ENCODE measurements around the gene FNDC8. TPM values are rescaled to one million over a fixed set of nuclear protein-coding genes. Genes with fewer than 3 reads are reported as not detected.

FNDC8 gene
- total RNA-seq, 2 experiments from 2014 or later: not detected

DNA sequence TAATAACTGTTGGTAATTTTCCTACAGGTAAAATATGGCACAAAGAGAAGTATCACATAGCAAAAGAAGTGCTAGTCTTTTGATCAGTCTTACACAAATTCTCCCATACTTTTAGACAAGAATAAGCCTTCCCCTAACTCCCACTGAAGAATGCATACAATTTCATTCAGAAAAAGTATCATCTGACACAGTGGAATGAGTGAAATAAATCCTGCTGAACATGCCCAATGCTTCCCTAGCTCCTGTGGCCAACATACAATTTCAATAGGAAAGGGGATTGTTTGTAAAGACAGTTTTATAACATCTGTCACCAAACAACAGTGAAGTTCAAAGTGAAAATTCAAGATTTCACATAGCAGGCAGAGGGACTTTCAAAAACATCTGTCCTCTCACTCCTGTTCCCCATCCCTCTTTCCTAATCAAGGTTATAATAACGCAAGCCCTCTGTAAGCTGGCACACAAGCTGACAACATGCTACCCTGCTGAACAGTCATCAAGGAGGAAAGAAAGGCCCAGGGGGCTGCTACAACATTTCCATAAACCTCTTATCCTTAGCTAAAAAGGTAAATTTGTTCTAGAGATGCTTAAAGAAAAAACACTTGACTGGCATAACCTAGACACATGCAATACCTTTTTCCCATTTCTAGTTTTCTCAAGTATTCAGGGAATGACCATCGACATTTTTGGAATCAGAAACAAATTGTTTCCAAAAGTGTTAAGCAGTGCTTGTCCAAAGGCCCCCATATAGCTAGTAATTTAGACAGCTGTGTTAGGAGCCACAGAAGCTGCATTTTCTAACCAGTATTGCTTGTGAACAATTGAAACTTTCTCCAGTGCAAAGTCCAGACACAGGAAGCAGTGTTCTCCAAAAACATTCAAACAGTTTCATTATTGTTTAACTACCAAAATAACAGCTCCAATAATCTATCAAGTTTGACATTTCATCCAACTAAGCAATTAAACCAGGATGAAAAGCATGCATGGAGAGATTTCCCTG, 46.4 kb upstream of the FNDC8 start:
- H2AFZ ChIP-seq (ENCODE audit: low read length): no peak overlapping the region
- ChIA-PET CTCF (ENCODE audit: unreplicated experiment) (no interaction called here), POLR2A (interaction anchor here (0.5 kb wide), 1 partner anchor 20 kb away, joined by 3 read pairs; no protein-coding TSS in a partner anchor)
- H3K36me3 ChIP-seq (ENCODE audit: insufficient read depth, low read length): no peaks in the 10 kb centered on the region
- no peaks in the 10 kb centered on the region for H3K9me3 ChIP-seq (ENCODE audit: low read length)
- no peak for DNase-seq (ENCODE audit: low spot score)
- no peak overlapping the region for H3K27ac ChIP-seq (ENCODE audit: low read depth, low read length, poor library complexity, severe bottlenecking)
- no peaks in the 10 kb centered on the region for H3K9me2 ChIP-seq (ENCODE audit: insufficient read depth, low read length)
- no peaks in the 10 kb centered on the region for H3K79me2 ChIP-seq (ENCODE audit: insufficient read depth, low read depth, low read length)
- no peaks in the 10 kb centered on the region for H4K20me1 ChIP-seq (ENCODE audit: insufficient read depth, low read length)
- BruUV-seq (replicated peaks): no TSS peak
- H3K4me3 ChIP-seq (ENCODE audit: low read depth, low read length, poor library complexity, severe bottlenecking): no peak overlapping the region
- peaks cover 2% of the 10 kb centered on the region for H3K4me1 ChIP-seq (ENCODE audit: insufficient read depth, low read length, poor library complexity, severe bottlenecking)
- intact Hi-C loops (cut with micrococcal nuclease; ENCODE audit: unreplicated experiment): no loop called here
- H3K4me2 ChIP-seq (ENCODE audit: low read length): no peak overlapping the region
- TF ChIP-seq, protein P1, sequence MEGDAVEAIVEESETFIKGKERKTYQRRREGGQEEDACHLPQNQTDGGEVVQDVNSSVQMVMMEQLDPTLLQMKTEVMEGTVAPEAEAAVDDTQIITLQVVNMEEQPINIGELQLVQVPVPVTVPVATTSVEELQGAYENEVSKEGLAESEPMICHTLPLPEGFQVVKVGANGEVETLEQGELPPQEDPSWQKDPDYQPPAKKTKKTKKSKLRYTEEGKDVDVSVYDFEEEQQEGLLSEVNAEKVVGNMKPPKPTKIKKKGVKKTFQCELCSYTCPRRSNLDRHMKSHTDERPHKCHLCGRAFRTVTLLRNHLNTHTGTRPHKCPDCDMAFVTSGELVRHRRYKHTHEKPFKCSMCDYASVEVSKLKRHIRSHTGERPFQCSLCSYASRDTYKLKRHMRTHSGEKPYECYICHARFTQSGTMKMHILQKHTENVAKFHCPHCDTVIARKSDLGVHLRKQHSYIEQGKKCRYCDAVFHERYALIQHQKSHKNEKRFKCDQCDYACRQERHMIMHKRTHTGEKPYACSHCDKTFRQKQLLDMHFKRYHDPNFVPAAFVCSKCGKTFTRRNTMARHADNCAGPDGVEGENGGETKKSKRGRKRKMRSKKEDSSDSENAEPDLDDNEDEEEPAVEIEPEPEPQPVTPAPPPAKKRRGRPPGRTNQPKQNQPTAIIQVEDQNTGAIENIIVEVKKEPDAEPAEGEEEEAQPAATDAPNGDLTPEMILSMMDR (conservative IDR thresholded peaks at IDR 0.05; ENCODE audit: low read length): no peak
- no peak for TF ChIP-seq EZH2phosphoT487 (IDR thresholded peaks at IDR 0.05; ENCODE audit: borderline replicate concordance, low read depth, low read length)

DNA sequence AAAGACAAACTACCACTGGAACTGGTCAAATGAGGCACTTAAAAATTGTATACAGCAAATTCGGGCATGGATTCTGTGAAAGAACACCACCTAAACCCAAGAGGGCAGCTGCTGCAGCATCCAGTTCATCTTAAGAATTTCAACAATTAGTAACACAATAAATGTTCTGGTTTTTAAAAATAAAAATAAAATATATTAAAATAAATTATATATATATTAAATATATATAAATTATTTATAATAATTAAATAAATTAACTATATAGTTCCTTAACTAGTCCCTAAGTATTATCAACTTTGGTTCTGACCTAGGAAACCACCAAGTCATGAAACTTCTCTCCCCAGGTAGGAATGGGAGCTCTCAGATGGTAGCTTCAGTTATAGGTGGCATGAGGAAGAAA, 44.5 kb upstream of the FNDC8 start:
- H3K27ac ChIP-seq (ENCODE audit: low read depth, low read length, poor library complexity, severe bottlenecking): no peak overlapping the region
- H4K20me1 ChIP-seq (ENCODE audit: insufficient read depth, low read length): no peaks in the 10 kb centered on the region
- no peaks in the 10 kb centered on the region for H3K9me3 ChIP-seq (ENCODE audit: low read length)
- peaks cover 20% of the 10 kb centered on the region for H3K4me1 ChIP-seq (ENCODE audit: insufficient read depth, low read length, poor library complexity, severe bottlenecking)
- intact Hi-C loops (cut with micrococcal nuclease; ENCODE audit: unreplicated experiment): no loop called here
- ChIA-PET POLR2A (no interaction called here), CTCF (ENCODE audit: unreplicated experiment) (no interaction called here)
- no peak overlapping the region for H3K4me3 ChIP-seq (ENCODE audit: low read depth, low read length, poor library complexity, severe bottlenecking)
- no TSS peak for BruUV-seq (replicated peaks)
- H3K79me2 ChIP-seq (ENCODE audit: insufficient read depth, low read depth, low read length): no peaks in the 10 kb centered on the region
- no peaks in the 10 kb centered on the region for H3K36me3 ChIP-seq (ENCODE audit: insufficient read depth, low read length)
- TF ChIP-seq EZH2phosphoT487 (IDR thresholded peaks at IDR 0.05; ENCODE audit: borderline replicate concordance, low read depth, low read length): no peak
- TF ChIP-seq, protein P1 (conservative IDR thresholded peaks at IDR 0.05; ENCODE audit: low read length): no peak
- no peaks in the 10 kb centered on the region for H3K9me2 ChIP-seq (ENCODE audit: insufficient read depth, low read length)
- no peak for DNase-seq (ENCODE audit: low spot score)
- H3K4me2 ChIP-seq (ENCODE audit: low read length): no peak overlapping the region
- no peak overlapping the region for H2AFZ ChIP-seq (ENCODE audit: low read length)

All from OCI-LY7 (cell line).